ENCODE data around the gene NFU1.
"Not testable (repeated sequence)": the region's sequence is repeated elsewhere in the genome, so short reads cannot be mapped to it uniquely, and the experiment has no call there.

NFU1 gene

DNA sequence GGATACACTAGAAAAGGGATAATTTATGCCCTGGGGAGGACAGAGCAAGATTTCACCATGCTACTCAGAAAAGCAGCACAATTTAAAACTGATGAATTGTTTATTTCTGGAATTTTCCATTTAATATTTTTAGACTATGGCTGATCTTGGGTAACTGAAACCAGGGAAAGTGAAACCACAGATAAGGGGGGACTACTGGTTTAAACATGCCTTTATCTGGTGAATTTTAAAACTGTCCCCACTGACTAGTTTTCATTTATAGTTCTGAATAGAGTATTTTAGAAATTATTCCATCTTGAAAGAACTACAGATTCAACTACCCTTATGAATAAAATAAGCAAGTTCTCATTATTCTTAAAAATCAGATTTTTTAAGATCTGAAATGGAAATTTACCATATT is 15.0 kb downstream of the NFU1 start:
- DNase-seq (ENCODE audit: low read depth): no peak
- TF ChIP-seq CTCF (IDR thresholded peaks at IDR 0.05; ENCODE audit: control insufficient read depth, insufficient read depth, low read depth, low read length, missing control alignments): no peak
- no peak overlapping the region for H3K4me3 ChIP-seq (ENCODE audit: control insufficient read depth, low read depth, low read length)

DNA sequence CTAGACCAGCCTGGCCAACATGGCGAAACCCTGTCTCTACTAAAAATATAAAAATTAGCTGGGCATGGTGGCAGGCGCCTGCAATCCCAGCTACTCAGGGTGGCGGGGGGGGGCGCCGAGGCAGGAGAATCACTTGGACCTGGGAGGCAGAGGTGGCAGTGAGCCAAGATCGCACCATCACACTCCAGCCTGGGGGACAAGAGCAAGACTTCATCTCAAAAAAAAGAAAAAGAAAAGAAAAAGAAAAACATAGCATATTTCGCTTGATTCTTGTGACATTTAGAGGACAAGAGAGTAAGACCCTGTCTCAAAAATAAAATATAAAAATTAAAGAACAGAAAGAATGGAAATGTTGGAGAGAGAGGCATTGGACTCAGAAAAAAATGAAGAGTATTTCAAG is 18.1 kb downstream of the NFU1 start:
- DNase-seq (ENCODE audit: low read depth); H3K4me3 ChIP-seq (ENCODE audit: control insufficient read depth, low read depth, low read length): not testable (repeated sequence)

- TF ChIP-seq CTCF (IDR thresholded peaks at IDR 0.05; ENCODE audit: control insufficient read depth, insufficient read depth, low read depth, low read length, missing control alignments): no peak
- H3K4me3 ChIP-seq (ENCODE audit: control insufficient read depth, low read depth, low read length): no peak overlapping the region
- DNase-seq (ENCODE audit: low read depth): no peak
Measured at GRCh38 chr2:69416147-69416546, 21.1 kb downstream of the NFU1 start.

GRCh38 chr2:69411120-69411519 is 26.1 kb downstream of the NFU1 start:
- H3K4me3 ChIP-seq (ENCODE audit: control insufficient read depth, low read depth, low read length): no peak overlapping the region
- no peak for DNase-seq (ENCODE audit: low read depth)
- TF ChIP-seq CTCF (IDR thresholded peaks at IDR 0.05; ENCODE audit: control insufficient read depth, insufficient read depth, low read depth, low read length, missing control alignments): no peak

DNA sequence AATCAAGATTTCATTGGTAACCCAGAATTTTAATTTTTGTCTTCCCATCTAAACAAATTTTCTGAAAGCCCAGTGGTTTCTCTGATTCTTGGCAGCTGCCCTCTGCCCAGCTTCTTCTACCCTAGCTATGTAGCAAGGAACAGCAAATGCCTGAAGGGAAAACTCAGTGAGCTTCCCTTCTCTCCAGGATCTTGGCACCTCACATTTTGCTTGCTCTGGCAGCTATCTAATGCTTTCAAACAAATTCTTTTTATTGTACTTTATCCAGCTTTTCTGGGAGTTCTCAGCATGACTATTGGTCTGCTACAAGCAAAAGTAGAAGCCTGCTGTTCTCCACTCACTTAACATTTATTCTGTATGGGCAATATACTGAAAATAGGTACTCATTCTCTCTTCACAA is 31.9 kb downstream of the NFU1 start:
- TF ChIP-seq CTCF (IDR thresholded peaks at IDR 0.05; ENCODE audit: control insufficient read depth, insufficient read depth, low read depth, low read length, missing control alignments): no peak
- DNase-seq (ENCODE audit: low read depth): no peak

DNA sequence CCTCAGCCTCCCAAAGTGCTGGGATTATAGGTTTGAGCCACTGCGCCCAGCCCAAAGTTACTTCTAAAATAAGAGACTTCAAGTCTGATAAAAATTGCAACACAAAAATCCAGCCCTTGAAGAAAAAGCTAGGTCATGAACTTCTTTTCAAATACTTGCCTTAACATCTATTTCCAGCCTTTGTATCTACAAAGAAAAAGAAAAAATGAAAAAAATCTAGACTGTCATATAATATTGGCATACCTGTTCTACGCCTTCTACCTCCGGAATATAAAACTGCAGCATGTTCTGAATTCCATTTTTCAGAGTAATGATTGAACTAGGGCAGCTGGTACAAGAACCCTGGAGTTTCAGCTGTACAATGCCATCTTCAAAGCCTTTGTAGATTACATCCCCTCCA is 37.1 kb downstream of the NFU1 start:
- TF ChIP-seq CTCF (IDR thresholded peaks at IDR 0.05; ENCODE audit: control insufficient read depth, insufficient read depth, low read depth, low read length, missing control alignments): no peak
- no peak for DNase-seq (ENCODE audit: low read depth)
- no peak overlapping the region for H3K4me3 ChIP-seq (ENCODE audit: control insufficient read depth, low read depth, low read length)

More for the DNA sequence above, 31.9 kb downstream of the NFU1 start:
- no peak overlapping the region for H3K4me3 ChIP-seq (ENCODE audit: control insufficient read depth, low read depth, low read length)

- TF ChIP-seq CTCF (IDR thresholded peaks at IDR 0.05; ENCODE audit: control insufficient read depth, insufficient read depth, low read depth, low read length, missing control alignments): no peak
- DNase-seq (ENCODE audit: low read depth): no peak
- H3K4me3 ChIP-seq (ENCODE audit: control insufficient read depth, low read depth, low read length): no peak overlapping the region
Measured at GRCh38 chr2:69397234-69397633, 40.0 kb downstream of the NFU1 start.

Data from AG09309 (cell line).